HEK293T (cell line): ENCODE measurements around the gene HLA-F.

ENCODE experiments used
- BHLHE40 ChIP-seq: fragments of 450-650 bp; IDR thresholded peaks from 2 replicates; pipeline ENCODE4 v1.6.1; 2016; ENCODE audit warnings: mild to moderate bottlenecking, moderate library complexity, borderline replicate concordance
- HDGF ChIP-seq: fragments of 450-650 bp; IDR thresholded peaks from 2 replicates; pipeline ENCODE4 v1.6.1; 2017; ENCODE audit warnings: antibody characterized with exemption, borderline replicate concordance
- SP1 ChIP-seq: fragments of 450-650 bp; IDR thresholded peaks from 2 replicates; pipeline ENCODE4 v1.6.1; 2017
- SUZ12 ChIP-seq: fragments of 450-650 bp; IDR thresholded peaks from 2 replicates; pipeline ENCODE4 v1.6.1; 2016; ENCODE audit warnings: mild to moderate bottlenecking
- TARDBP ChIP-seq: fragments of 450-650 bp; IDR thresholded peaks from 2 replicates; pipeline ENCODE4 v1.6.1; 2016
- ZNF384 ChIP-seq: fragments of 450-650 bp; IDR thresholded peaks from 2 replicates; pipeline ENCODE4 v1.6.1; 2016

- TF ChIP-seq SP1: no peak
- no peak for TF ChIP-seq TARDBP
- no peak for TF ChIP-seq HDGF
- no peak for TF ChIP-seq SUZ12
- no peak for TF ChIP-seq ZNF384
- TF ChIP-seq BHLHE40: no peak
These were observed 693 bp downstream of the HLA-F start for GRCh38 chr6:29723666-29724588.
